WI38 (cell line): Measurements from ENCODE around the gene STUB1.
"Not testable (repeated sequence)": the region's sequence is repeated elsewhere in the genome, so short reads cannot be mapped to it uniquely, and the experiment has no call there.

Experiments
- H3K4me3 ChIP-seq: 2 replicates; pipeline ENCODE4 v1.5.1; 2011; ENCODE audit warnings: low read depth, mild to moderate bottlenecking, control low read depth, low read length
- CTCF ChIP-seq: IDR thresholded peaks from 2 replicates; pipeline ENCODE4 v1.5.1; 2012; ENCODE audit warnings: low read depth, mild to moderate bottlenecking, control low read depth, low read length

STUB1 gene

DNA sequence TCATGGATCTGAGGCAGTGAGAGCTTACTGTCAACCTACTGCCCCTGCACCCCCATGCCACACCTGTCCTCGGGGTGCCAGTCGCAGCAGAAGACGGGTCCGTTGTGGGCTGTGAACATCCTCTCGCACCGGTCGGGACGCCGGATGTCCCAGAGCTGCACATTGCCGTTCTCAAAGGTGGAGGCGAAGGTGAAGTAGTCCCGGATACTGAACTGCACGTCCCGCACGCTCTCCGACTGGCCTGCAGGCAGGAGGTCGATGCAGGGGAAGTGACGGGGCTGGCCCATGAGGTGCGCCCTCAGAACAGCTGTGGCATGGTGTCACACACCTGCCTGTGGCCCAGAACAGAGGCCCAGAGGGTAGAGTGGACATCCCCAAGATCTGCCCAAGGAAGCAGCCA, 7.3 kb downstream of the STUB1 start:
- TF ChIP-seq CTCF: no peak
- no peak overlapping the region for H3K4me3 ChIP-seq

- TF ChIP-seq CTCF: no peak
- peak overlapping the region; percentile 94 for H3K4me3 ChIP-seq
Measured at GRCh38 chr16:689175-689897, 9.1 kb downstream of the STUB1 start.

DNA sequence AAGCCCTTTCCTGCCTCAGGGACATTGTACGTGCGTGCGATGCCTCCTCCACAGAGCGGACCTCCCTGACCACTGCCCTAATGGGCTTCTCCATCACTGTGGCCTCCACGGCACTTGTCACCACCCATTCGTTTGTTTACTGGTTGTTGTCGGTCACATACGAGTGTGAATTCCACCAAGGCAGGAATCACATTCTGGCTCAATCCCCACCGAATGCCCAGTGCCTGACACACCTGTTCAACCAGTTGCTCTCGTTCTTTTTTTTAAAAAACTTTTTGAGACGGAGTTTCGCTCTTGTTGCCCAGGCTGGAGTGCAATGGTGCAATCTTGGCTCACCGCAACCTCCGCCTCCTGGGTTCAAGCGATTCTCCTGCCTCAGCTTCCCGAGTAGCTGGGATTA, 11.0 kb downstream of the STUB1 start:
- not testable (repeated sequence) for H3K4me3 ChIP-seq

- TF ChIP-seq CTCF: no peak
- no peak overlapping the region for H3K4me3 ChIP-seq
Measured at GRCh38 chr16:692356-693108, 12.3 kb downstream of the STUB1 start.

DNA sequence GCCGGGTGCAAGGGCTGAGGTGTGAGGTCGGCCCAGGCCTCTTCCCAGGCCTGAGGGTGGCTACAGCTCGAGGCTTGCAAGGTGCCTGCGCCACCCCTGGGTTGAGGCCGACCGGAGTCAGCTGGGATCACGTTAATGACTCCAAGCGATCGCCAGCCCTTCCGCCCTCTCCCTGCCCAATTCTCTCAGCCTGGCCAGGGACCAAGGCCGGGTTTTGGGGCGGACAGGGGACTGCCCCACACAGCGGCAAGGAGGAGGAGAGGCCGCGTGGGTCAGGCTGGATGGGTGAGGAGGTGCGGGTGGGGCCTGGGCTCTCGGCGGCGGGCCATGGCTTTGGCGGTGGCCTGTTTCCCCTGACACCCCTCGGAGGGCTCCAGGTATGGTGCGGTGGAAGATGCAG, 13.2 kb downstream of the STUB1 start:
- no peak for TF ChIP-seq CTCF
- no peak overlapping the region for H3K4me3 ChIP-seq

DNA sequence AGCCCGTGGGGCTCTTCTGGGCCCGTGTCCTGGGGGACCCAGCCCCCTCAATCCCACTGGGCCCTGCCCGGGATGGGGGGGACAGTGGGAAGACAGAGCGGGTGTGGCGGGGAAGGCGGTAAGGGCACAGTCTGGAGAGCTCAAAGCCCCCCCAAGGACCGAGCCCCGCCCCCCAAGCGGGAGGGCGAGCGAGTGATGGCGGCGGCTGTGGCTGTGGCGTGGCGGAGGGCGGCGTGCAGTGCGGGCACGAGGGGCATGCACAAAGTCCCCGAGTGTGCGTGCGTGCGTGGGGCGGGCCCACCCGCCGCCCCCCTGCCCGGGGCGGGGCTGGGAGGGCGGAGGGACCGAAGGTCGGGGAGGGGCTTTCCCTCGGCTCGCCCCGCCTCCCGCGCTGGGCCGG, 13.6 kb downstream of the STUB1 start:
- no peak overlapping the region for H3K4me3 ChIP-seq
- no peak for TF ChIP-seq CTCF

DNA sequence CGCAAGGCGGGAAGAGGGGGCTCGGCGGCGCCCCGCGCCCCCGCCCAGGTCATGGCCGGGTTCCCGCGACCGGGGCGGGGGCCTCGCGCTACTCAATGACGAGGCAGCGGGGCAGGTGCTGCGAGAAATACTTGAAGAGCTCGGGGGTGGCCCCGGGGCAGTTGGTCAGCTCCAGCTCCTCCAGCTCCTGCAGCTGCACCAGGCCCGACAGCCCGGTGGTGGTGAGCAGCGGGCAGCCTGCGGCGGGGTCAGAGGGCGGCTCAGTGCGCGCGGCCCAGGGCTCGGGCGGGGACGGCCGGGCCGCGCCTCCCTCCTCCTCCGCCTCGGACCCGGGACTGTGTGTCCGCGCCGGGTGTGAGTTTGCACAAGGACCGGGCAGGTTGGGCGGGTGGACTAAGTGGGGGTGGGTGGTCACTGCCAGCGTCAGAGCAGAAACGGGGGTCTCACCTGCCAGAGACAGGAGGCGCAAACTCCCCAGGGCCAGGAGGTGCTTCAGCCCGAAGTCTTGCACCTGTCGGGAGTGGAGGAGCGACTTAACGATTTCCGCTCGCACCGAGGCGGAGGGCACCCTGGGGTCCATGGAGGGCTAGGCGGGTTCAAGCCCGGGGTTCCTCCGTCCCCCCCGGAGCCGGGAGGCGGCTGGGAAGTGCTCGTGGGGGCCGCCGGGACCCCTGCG, 14.1 kb downstream of the STUB1 start:
- no peak overlapping the region for H3K4me3 ChIP-seq
- no peak for TF ChIP-seq CTCF
